Neural cell (in vitro differentiated cells): ENCODE measurements around the gene SNCA.

Experiments
- CTCF ChIP-seq: fragments of 450-650 bp; IDR thresholded peaks from 2 replicates; pipeline ENCODE4 v1.5.1; 2014; ENCODE audit warnings: antibody characterized with exemption, mild to moderate bottlenecking, moderate library complexity; ENCODE audit not compliant: poor library complexity, severe bottlenecking
- EP300 ChIP-seq: fragments of 450-650 bp; conservative IDR thresholded peaks from 2 replicates; pipeline ENCODE4 v1.6.1; 2014; ENCODE audit warnings: antibody characterized with exemption, mild to moderate bottlenecking, moderate library complexity; ENCODE audit not compliant: poor library complexity, severe bottlenecking
- EZH2 ChIP-seq: fragments of 200-600, 300-800 bp; shearing (Covaris generic), sonication (generic); IDR thresholded peaks from 2 replicates; pipeline ENCODE4 v1.6.1; 2014; ENCODE audit warnings: antibody characterized with exemption, low read length, borderline replicate concordance, mild to moderate bottlenecking; ENCODE audit not compliant: insufficient read depth, poor library complexity, severe bottlenecking
- RAD21 ChIP-seq: fragments of 450-650 bp; conservative IDR thresholded peaks from 2 replicates; pipeline ENCODE4 v1.6.1; 2014; ENCODE audit warnings: antibody characterized with exemption, mild to moderate bottlenecking, moderate library complexity
- REST ChIP-seq: IDR thresholded peaks from 2 replicates; pipeline ENCODE4 v1.6.1; 2012; ENCODE audit warnings: borderline replicate concordance
- SMC3 ChIP-seq: fragments of 450-650 bp; conservative IDR thresholded peaks from 2 replicates; pipeline ENCODE4 v1.6.1; 2014; ENCODE audit warnings: antibody characterized with exemption, mild to moderate bottlenecking, moderate library complexity; ENCODE audit not compliant: poor library complexity
- TAF1 ChIP-seq: IDR thresholded peaks from 2 replicates; pipeline ENCODE4 v1.6.1; 2012; ENCODE audit warnings: low read depth

GRCh38 chr4:89784686-89785231 is 52.2 kb downstream of the SNCA start:
- TF ChIP-seq CTCF (no peak), EZH2 (no peak), SMC3 (no peak), TAF1 (no peak), RAD21 (no peak), EP300 (no peak), REST (no peak)
